ENCODE measurements around the gene MATN3.

Gene MATN3

DNA sequence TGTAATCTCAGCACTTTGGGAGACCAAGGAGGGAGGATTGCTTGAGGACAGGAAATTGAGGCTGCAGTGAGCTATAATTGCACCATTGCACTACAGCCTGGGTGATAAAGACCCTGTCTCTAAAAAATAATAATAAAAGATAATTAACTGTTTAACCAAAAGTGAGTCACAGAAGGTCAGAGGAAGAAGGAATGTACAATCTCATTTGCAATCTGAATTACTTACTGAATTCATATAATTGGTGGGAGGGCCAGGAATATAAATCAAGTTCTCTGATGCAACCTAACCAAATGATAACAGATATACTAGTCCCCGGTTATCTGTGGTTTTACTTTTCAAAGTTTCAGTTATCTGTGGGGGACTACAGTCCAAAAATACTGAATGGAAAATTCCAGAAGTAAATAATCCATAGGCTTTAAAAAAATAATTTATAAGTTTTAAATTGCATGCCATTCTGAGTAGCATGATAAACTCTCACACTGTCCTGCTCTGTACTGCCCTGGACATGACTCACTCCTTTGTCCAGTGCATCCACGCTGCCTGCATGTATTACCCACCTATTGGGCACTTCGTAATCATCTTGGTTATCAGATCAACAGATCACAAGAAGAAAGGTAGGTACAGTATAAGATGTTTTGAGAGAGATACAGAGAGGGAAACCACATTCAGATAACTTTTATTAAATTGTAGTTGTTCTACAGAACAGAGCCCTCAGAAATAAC lies 12.8 kb upstream of the MATN3 start:
- no peak overlapping the region for H3K4me3 ChIP-seq (ENCODE audit: low read depth, low read length)
- no peak for DNase-seq (ENCODE audit: low read depth)
- no peak for TF ChIP-seq CTCF (IDR thresholded peaks at IDR 0.05; ENCODE audit: low read depth, low read length, missing control alignments)

- no peak for TF ChIP-seq CTCF (IDR thresholded peaks at IDR 0.05; ENCODE audit: low read depth, low read length, missing control alignments)
- no peak for DNase-seq (ENCODE audit: low read depth)
- no peak overlapping the region for H3K4me3 ChIP-seq (ENCODE audit: low read depth, low read length)
Observed at GRCh38 chr2:20023688-20024087, 11.2 kb upstream of the MATN3 start.

GRCh38 chr2:20021405-20022009 lies 9.0 kb upstream of the MATN3 start:
- TF ChIP-seq CTCF (IDR thresholded peaks at IDR 0.05; ENCODE audit: low read depth, low read length, missing control alignments) = no peak
- no peak for DNase-seq (ENCODE audit: low read depth)

DNA sequence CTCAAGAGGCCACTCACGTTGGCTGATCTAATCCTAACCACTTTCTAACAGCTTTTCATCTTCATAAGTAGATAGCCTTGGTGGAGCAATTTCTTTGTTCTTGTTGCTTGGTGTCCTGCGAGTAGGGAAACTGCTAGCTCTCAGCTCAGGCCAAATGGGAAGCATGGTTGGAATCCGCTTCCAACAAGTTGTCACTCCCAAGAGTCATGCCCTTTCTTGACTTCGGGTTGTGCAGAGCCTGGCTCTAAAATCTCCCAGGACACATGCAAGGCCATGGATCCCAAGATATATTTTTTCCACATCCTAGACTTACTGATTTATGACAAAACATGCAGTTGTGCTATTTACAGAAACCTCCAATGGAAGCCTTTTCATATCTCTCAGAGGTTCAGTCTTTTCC lies 7.3 kb upstream of the MATN3 start:
- TF ChIP-seq CTCF (IDR thresholded peaks at IDR 0.05; ENCODE audit: low read depth, low read length, missing control alignments) = no peak
- no peak for DNase-seq (ENCODE audit: low read depth)
- H3K4me3 ChIP-seq (ENCODE audit: low read depth, low read length) = no peak overlapping the region

More at GRCh38 chr2:20021405-20022009, 9.0 kb upstream of the MATN3 start:
- H3K4me3 ChIP-seq (ENCODE audit: low read depth, low read length) = no peak overlapping the region

GRCh38 chr2:20018601-20019152 lies 6.2 kb upstream of the MATN3 start:
- no peak overlapping the region for H3K4me3 ChIP-seq (ENCODE audit: low read depth, low read length)
- DNase-seq (ENCODE audit: low read depth) = no peak
- TF ChIP-seq CTCF (IDR thresholded peaks at IDR 0.05; ENCODE audit: low read depth, low read length, missing control alignments) = no peak

GRCh38 chr2:20016346-20016745 lies 3.9 kb upstream of the MATN3 start:
- H3K4me3 ChIP-seq (ENCODE audit: low read depth, low read length) = no peak overlapping the region
- TF ChIP-seq CTCF (IDR thresholded peaks at IDR 0.05; ENCODE audit: low read depth, low read length, missing control alignments) = peak; percentile 25
- DNase-seq (ENCODE audit: low read depth) = no peak

All from GM12864 (cell line).